Spinal cord (tissue), 10 donors: ENCODE measurements around the gene FAM180A. TPM values are rescaled to one million over a fixed set of nuclear protein-coding genes. Genes with fewer than 3 reads are reported as not detected.

ENCODE experiments used
- DNase-seq, 6 donors: peaks; one replicate each; pipeline versions ENCODE4 v3.0.0 to v3.0.0-alpha.2; 2013 to 2015; ENCODE audit warnings: low spot score in 6 of 6, low read depth in 4 of 6
- H3K27ac ChIP-seq: one replicate; pipeline ENCODE4 v1.5.1; 2013; ENCODE audit warnings: low read depth, low read length, control low read depth
- H3K27me3 ChIP-seq: one replicate; pipeline ENCODE4 v1.6.1; 2013; ENCODE audit warnings: low read length; ENCODE audit not compliant: control insufficient read depth, insufficient read depth
- H3K36me3 ChIP-seq: one replicate; pipeline ENCODE4 v1.6.1; 2013; ENCODE audit warnings: low read length; ENCODE audit not compliant: control insufficient read depth, insufficient read depth
- H3K4me1 ChIP-seq: one replicate; pipeline ENCODE4 v1.6.1; 2013; ENCODE audit warnings: low read length; ENCODE audit not compliant: control insufficient read depth, insufficient read depth
- H3K4me3 ChIP-seq: one replicate; pipeline ENCODE4 v1.5.1; 2013; ENCODE audit warnings: low read depth, low read length, control low read depth
- H3K9me3 ChIP-seq: one replicate; pipeline ENCODE4 v1.6.1; 2013; ENCODE audit warnings: low read length; ENCODE audit not compliant: control insufficient read depth, insufficient read depth
- WGBS: methylation state at CpG from one replicate; pipeline ENCODE4 v1.1.5; 2013; ENCODE audit warnings: missing lambda C conversion rate; ENCODE audit not compliant: insufficient coverage; 5-methylcytosine and 5-hydroxymethylcytosine counted together
- polyA plus RNA-seq, 2 donors: library from polyadenylated mRNA; unstranded; fragments of 120-200 nt; gene quantifications; one replicate each; pipeline ENCODE4 v1.2.1, GENCODE V29; 2013; ENCODE audit not compliant: insufficient read length in 2 of 2
- total RNA-seq, 2 donors: library from RNA; depleted of rRNA in 1 of 2; stranded (reverse); fragments of 120-200 nt in 1 of 2; fragments of >200 nt in 1 of 2; gene quantifications; one replicate each; pipeline versions ENCODE4 v1.2.3 to v1.2.4, GENCODE V29; 2013 to 2014
- donor health status: healthy.

The FAM180A gene
- total and polyA plus RNA-seq, 4 donors, result 0.21 to 0.99 (median 0.41) TPM

- Histone ChIP-seq H3K4me3 (no peak overlapping the region), H3K36me3 (peaks cover 2% of the 10 kb centered on the region), H3K27ac (no peak overlapping the region), H3K9me3 (no peaks in the 10 kb centered on the region), H3K4me1 (peaks cover 16% of the 10 kb centered on the region), H3K27me3 (peaks cover 5% of the 10 kb centered on the region)
- 100% methylated on average over 2 of the region's 2 CpGs for WGBS
- no peak for DNase-seq
Measured at GRCh38 chr7:135718219-135718618, 30.4 kb downstream of the FAM180A start.

GRCh38 chr7:135717693-135718092, 30.9 kb downstream of the FAM180A start:
- DNase-seq, result peak in 1 of 6 donors; percentile 54
- Histone ChIP-seq H3K36me3 (peaks cover 2% of the 10 kb centered on the region), H3K4me1 (peaks cover 19% of the 10 kb centered on the region), H3K27me3 (peaks cover 2% of the 10 kb centered on the region), H3K9me3 (no peaks in the 10 kb centered on the region), H3K4me3 (no peak overlapping the region), H3K27ac (no peak overlapping the region)
- WGBS, result 50% methylated on average over 1 of the region's 3 CpGs

DNA sequence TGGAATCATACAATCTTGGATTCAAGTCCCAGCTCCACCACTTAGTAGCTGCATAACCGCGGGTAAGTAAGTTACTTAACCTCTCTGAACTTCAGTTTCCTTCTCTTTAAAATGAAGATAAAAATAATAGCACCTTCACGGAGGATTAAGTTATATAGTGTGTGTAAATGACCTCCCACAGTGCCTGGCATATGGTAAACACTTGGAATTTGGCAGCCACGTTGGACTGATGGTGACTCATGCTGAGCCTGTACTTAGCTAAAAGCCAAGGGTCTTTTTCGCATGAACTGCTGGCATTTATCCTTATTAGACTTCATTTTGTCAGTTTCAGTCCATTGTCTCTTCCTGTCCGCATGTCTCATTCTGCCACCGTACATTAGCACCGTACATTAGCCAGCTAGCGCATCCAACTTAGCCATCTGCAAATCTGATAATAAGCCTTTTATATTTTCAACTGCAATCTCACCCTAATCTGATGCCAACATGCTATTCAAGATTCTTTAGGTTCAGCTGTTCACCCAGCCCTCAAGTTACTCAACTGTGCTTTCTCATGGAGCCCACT, 31.9 kb downstream of the FAM180A start:
- Histone ChIP-seq H3K9me3 (no peaks in the 10 kb centered on the region), H3K4me1 (peaks cover 20% of the 10 kb centered on the region), H3K27ac (no peak overlapping the region), H3K4me3 (no peak overlapping the region), H3K36me3 (peaks cover 2% of the 10 kb centered on the region), H3K27me3 (peaks cover 2% of the 10 kb centered on the region)
- WGBS, result 21% methylated on average over 6 of the region's 9 CpGs
- DNase-seq, result peak in 4 of 6 donors; percentile 31 to 89 (median 68)

DNA sequence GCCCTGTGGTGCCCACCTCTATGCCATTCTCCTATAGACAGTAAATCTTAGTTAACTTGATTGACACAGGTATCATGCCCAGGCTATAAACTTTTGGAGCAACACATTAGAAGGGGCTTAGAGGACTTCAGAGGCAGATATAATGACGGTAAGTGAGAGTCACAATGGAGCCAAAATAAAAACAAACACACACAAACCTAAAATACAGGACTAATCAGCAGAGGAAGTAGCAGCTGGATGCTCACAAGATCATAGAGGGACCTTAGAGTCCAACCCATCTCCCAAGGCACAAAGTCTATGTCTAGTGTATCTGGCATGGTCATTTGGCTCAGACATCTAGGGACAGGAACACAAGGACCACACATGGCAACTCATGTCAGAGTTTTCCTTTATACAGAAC, 32.9 kb downstream of the FAM180A start:
- Histone ChIP-seq H3K9me3 (no peaks in the 10 kb centered on the region), H3K4me3 (no peak overlapping the region), H3K36me3 (peaks cover 2% of the 10 kb centered on the region), H3K27me3 (peaks cover 2% of the 10 kb centered on the region), H3K27ac (no peak overlapping the region), H3K4me1 (peaks cover 20% of the 10 kb centered on the region)
- no CpG with 5 or more reads among the region's 1 CpG for WGBS
- no peak for DNase-seq

DNA sequence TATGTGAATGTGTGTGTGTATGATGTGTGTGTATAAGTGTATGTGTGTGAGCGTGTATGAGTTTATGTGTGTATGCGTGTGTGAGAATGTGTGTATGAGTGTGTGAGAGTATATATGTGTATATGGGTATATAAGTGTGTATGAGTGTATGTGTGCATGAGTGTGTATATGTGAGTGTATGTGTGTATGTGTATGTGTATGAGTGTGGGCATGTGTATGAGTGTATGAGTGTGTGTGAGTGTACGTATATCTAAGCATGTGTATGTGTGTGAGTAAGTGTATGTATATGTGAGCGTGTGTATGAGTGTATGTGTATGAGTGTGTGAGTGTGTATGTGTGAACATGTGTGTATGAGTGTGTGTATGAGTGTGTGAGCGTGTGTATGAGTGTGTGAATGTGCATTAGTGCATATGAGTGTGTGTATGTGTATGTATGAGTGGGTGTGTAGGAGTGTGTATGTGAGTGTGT, 33.5 kb downstream of the FAM180A start:
- peaks cover 20% of the 10 kb centered on the region for H3K4me1 ChIP-seq
- H3K27ac ChIP-seq, result no peak overlapping the region
- no peak overlapping the region for H3K4me3 ChIP-seq
- peaks cover 2% of the 10 kb centered on the region for H3K36me3 ChIP-seq
- no peak for DNase-seq
- peaks cover 2% of the 10 kb centered on the region for H3K27me3 ChIP-seq
- no peaks in the 10 kb centered on the region for H3K9me3 ChIP-seq
- 100% methylated on average over 5 of the region's 5 CpGs for WGBS

- DNase-seq, result no peak
- Histone ChIP-seq H3K36me3 (peaks cover 2% of the 10 kb centered on the region), H3K27me3 (peaks cover 2% of the 10 kb centered on the region), H3K9me3 (no peaks in the 10 kb centered on the region), H3K4me3 (no peak overlapping the region), H3K27ac (no peak overlapping the region), H3K4me1 (peaks cover 17% of the 10 kb centered on the region)
- 58% methylated on average over 20 of the region's 20 CpGs for WGBS
Measured at GRCh38 chr7:135714534-135715009, 34.0 kb downstream of the FAM180A start.

- Histone ChIP-seq H3K36me3 (peaks cover 2% of the 10 kb centered on the region), H3K4me1 (peaks cover 17% of the 10 kb centered on the region), H3K9me3 (no peaks in the 10 kb centered on the region), H3K4me3 (no peak overlapping the region), H3K27me3 (peaks cover 2% of the 10 kb centered on the region), H3K27ac (no peak overlapping the region)
- WGBS, result 72% methylated on average over 3 of the region's 4 CpGs
- DNase-seq, result no peak
Measured at GRCh38 chr7:135713836-135714470, 34.7 kb downstream of the FAM180A start.

- 63% methylated on average over 4 of the region's 7 CpGs for WGBS
- Histone ChIP-seq H3K27me3 (peaks cover 2% of the 10 kb centered on the region), H3K27ac (no peak overlapping the region), H3K4me3 (no peak overlapping the region), H3K4me1 (peaks cover 17% of the 10 kb centered on the region), H3K9me3 (no peaks in the 10 kb centered on the region), H3K36me3 (peaks cover 2% of the 10 kb centered on the region)
- no peak for DNase-seq
Measured at GRCh38 chr7:135712796-135713195, 35.8 kb downstream of the FAM180A start.

- no CpG with 5 or more reads among the region's 4 CpGs for WGBS
- DNase-seq, result peak in 1 of 6 donors; percentile 81
- Histone ChIP-seq H3K4me3 (no peak overlapping the region), H3K9me3 (no peaks in the 10 kb centered on the region), H3K27ac (no peak overlapping the region), H3K36me3 (peaks cover 2% of the 10 kb centered on the region), H3K27me3 (peaks cover 2% of the 10 kb centered on the region), H3K4me1 (peaks cover 17% of the 10 kb centered on the region)
Measured at GRCh38 chr7:135712182-135712782, 36.3 kb downstream of the FAM180A start.

DNA sequence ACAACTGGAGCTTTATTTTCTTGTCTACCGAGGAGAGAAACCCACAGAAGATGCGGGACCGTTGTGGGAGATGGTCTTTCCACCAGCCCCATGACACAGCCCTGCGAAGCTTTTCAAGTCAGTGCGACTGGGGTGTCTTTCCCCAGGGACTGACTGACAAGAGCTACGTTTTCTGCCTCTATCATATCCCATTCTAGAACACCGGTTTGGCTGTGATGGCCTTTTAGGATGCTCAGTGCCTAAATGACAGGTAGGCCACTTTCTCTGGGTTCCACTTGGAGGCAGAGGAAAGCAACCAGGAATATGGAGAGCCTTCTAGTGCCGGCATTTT, 37.5 kb downstream of the FAM180A start:
- Histone ChIP-seq H3K27ac (no peak overlapping the region), H3K27me3 (peaks cover 2% of the 10 kb centered on the region), H3K36me3 (peaks cover 3% of the 10 kb centered on the region), H3K4me1 (peaks cover 17% of the 10 kb centered on the region), H3K4me3 (no peak overlapping the region), H3K9me3 (no peaks in the 10 kb centered on the region)
- DNase-seq, result no peak
- 58% methylated on average over 7 of the region's 8 CpGs for WGBS
